Stimulated activated CD4-positive, alpha-beta T cell treated with anti-CD3 and anti-CD28 coated beads, Interleukin-2, amount 100 ng/mL, for 24 hours (primary cell): ENCODE measurements around the gene CYP2A6.
"Not testable (repeated sequence)": the region's sequence is repeated elsewhere in the genome, so short reads cannot be mapped to it uniquely, and the experiment has no call there.

ENCODE experiments used
- DNase-seq, 2 donors: peaks; one replicate each; pipeline ENCODE4 v3.0.0-alpha.2; 2020

The CYP2A6 gene

DNA sequence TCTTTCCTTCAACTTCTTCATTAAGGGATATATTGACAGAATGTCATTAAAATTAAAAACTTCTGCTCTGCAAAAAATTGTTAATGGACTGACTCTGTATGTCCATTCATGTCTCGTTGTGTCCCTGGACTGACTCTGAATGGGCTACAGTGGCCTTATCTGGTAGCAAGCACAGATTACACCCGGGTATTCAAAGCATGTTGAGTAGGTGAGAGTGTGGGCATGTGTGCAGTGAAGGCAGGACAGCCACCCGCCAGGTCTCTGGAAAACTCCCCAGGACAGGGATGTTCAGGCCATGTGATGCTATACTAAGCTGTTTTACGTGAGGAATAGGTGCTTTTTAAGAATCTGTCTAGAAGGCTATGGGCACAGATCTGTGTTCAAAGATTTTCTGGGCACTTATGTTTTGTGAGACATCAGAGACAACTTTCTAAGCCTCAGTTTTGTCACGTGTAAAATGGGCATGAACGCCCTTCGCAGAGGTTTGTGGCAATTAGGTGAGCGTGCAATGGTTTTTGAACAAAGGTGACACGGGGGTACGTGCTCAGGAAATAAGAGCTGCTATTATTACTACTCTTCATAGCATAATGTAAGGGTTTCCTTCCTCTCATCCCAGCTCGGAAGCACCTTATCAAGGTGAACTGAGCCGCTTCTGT is 7.1 kb downstream of the CYP2A6 start:
- not testable (repeated sequence) for DNase-seq

DNA sequence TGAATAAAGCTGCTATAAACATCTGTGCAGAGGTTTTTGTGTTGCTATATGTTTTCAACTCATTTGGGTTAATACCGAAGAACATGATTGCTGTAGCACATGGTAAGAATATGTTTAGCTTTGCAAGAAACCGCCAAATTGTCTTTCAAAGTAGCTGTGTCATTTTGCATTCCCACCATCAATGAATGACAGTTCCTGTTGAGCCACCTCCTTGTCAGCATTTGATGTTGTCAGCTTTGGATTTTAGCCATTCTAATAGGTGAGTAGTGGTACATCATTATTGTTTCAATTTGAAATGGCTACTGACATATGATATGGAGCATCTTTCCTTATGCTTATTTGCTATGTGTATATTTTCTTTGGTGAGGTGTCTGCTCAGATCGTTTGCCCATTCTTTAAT is 8.2 kb downstream of the CYP2A6 start:
- not testable (repeated sequence) for DNase-seq

DNA sequence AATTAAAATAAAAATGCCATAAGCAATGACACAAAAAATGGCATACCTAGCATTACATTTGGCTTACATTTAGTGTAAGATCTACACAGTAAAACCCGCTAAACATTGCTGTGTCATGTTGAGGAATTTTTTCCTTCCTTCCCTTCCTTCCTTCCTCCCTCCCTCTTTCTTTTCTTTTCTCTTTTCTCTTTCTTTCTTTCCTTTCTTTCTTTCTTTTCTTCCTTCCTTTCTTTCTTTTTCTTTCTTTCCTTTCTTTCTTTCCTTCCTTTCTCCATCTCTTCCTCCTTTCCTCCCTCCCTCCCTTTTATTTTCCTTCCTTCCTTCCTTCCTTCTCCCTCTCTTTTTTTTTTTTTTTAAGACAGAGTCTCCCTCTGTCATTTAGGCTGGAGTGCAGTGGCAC is 11.8 kb downstream of the CYP2A6 start:
- not testable (repeated sequence) for DNase-seq

DNA sequence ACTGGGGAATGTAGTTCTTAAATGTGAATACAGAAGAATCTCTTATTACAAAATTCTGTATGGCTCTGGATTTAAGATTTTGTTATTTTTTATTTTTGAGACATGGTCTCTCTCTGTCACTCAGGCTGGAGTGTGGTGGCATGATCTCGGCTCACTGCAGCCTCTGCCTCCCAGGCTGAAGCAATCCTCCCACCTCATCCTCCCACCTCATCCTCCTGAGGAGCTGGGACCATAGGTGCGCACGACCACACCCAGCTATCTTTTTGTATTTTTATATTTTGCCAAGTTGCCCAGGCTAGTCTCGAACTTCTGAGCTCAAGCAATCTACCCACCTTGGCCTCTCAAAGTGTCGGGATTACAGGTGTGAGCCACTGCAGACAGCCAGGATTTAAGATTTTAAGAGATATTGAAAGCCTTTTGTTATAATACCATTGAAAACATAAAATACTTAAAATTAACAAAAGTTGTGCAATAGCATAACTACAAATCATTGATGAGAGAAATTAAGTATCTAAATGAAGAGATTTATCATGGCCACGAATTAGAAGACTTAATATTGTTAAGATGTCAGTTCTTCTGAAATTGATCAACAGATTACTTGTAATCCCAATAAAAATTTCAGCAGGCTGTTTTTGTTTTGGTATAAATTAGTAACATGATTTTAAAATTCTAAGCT is 13.4 kb downstream of the CYP2A6 start:
- DNase-seq = no peak

DNA sequence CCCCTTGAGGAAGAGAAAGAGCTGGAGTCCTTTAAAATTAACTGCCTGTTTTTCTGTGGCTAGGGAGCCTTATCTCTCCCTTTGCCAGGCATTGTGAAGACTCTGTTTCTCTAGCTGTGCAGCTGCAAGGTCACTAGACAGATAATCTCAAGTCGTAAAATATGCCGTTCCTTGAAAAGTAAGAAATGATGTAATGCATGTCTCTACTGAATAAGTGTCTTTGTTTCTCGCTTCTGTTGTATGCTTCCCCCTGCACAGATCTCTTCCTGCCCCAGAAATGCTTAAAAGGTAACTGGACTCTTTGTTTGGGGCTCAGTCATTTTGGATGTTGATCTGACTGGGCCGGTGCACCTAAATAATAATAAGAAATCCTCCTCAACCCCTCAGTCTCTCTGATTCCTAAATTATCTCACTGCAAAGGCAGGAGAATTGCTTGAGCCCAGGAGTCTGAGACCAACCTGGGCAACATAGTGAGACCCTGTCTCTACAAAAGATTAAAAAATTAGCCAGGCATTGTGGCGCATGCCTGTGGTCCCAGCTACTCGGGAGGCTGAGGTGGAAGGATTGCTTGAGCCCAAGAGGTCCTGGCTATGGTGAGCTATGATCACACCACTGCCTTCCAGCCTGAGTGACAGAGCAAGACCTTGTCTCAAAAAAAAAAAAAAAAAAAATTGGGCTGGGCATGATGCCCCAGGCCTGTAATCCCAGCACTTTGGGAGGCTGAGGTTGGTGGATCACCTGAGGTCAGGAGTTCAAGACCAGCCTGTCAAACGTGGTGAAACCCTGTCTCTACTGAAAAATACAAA is 16.3 kb downstream of the CYP2A6 start:
- DNase-seq = not testable (repeated sequence)

DNA sequence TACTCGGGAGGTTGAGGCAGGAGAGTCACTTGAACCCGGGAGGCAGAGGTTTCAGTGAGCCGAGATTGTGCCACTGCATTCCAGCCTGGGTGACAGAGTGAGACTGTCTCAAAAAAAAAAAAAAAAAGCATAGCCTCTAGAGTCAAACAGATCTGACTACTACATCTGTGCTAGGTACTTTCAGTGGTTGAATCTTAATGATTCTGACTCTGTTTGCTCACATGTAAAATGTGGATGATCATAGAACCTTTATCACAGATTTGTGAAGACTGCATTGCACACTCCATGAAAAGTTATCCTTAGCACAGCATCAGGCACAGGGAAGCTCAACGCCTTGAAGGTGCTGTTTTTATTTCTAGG is 17.8 kb downstream of the CYP2A6 start:
- DNase-seq = not testable (repeated sequence)

DNA sequence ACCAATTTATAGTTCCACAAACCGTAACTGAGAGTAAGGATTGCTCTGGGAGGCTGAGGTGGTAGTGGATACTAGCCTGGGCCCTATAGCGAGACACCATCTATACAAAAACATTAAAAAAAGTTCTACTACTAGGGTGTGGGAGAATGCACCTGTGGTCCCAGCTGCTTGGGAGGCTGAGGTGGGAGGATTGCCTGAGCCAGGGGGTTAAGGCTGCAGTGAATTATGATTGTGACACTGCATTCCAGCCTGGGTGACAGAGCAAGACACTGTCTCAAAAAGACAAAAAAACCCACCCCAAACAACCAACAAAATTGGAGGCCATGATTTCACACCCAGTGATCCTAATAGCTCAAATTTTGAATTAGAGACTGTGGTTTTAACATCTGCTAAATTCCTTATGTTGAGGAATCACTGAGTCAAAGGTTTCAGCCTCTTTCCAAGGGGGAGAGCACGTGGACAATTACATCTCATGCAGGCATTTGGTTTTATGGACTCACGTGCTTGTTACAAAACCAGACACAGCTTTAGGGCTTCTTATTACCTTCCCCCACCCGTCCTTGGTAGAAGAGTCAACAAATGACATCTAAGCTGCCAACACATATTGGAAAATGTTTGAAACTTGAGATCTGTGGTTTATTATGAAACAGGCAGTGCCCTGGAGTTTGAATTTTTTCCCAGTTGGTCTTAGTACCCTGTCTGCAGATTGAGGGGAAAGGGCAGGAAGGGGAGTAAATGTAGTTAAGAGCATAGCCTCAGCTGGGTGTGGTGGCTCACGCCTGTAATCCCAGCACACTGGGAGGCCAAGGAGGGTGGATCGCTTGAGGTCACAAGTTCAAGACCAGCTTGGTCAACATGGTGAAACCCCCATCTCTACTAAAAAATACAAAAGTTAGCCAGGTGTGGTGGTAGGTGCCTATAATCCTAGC is 18.5 kb downstream of the CYP2A6 start:
- no peak for DNase-seq

DNA sequence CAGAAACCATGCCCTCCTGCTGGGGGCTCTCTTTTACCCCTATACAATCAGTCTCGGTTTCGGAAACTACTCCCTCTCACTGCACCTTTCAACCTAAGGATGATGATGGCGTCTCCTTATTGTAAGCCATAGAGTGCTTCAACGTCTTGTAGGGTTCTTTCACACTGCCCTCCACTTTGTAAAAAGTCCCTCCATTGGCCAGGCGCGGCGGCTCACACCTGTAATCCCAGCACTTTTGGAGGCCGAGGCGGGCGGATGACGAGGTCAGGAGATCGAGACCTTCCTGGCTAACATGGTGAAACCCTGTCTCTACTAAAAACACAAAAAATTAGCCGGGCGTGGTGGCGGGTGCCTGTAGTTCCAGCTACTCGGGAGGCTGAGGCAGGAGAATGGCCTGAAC is 19.5 kb downstream of the CYP2A6 start:
- DNase-seq = not testable (repeated sequence)

DNA sequence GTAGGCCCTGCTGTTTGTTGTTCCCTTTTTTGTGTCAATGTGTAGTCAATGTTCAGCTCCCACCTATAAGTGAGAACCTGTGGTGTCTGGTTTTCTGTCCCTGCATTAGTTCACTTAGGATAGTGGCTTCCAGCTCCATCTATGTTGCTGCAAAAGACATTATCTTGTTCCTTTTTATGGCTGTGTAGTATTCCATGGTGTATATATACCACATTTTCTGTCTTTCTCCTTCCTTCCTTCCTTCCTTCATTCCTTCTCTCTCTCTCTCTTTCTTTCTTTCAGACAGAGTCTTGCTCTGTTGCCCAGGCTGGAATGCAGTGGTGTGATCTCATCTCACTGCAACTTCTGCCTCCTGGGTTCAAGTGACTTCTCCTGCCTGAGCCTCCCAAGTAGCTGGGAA is 21.0 kb downstream of the CYP2A6 start:
- DNase-seq = no peak

DNA sequence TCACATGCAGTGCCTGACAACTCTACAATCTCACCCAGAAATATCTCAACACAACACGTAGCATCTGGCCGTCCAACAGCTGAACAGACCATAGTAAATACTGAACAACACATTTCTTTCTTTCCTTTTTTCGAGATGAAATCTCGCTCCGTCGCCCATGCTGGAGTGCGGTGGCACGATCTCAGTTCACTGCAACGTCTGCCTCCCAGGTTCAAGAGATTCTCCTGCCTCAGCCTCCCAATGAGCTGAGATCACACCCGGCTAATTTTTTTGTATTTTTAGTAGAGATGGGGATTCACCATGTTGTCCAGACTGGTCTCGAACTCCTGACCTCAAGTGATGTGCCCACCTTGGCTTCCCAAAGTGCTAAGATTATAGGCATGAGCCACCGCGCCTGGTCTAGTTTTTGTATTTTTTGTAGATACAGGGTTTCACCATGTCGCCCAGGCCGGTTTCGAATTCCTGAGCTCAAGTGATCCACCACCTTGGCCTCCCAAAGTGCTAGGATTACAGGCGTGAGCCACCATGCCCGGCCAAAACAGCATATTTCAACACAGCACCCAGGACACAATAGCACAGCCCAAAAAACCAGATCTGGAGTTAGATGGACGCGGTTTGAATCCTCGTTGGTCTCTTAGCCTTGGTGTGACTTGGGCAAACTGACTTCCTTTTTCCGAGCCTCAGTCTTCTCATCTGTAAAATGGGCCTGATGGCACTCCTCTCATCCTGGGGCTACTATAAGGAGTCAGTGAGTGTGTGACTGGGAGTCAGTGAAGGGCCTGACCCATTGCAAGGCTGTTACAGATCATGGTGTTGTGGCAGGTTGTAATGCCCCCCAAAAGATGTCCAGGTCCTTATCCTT is 22.6 kb downstream of the CYP2A6 start:
- DNase-seq = no peak

DNA sequence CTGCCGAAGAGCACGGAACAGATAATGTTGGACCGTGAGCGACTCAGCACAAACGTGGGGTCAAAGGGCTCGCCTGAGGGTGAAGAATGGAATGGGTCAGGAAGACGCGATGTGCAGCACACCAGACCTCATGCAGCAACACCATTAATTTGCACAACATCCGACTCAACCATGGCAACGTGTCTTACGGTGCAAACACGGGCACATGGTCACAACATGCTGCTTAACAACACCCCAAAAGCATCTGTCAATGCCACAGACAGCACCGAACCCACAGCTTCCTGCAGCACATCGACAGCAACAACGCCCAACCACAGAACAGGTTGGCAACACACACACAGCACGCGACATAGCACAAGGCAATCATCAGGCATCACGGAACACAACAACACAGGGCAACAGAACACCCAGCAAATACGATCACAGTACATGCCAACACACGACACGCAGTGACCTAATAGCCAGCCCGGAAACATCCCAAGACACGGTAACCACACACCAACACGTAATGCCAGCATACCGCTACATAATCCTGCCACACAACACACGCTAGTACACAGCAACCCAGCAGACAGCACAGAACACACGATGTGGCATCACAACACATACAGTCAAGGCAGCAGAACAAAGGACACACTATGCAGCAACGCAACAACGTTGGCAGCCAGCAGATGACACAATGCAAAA is 23.4 kb downstream of the CYP2A6 start:
- DNase-seq = peak in 1 of 2 donors; percentile 43

DNA sequence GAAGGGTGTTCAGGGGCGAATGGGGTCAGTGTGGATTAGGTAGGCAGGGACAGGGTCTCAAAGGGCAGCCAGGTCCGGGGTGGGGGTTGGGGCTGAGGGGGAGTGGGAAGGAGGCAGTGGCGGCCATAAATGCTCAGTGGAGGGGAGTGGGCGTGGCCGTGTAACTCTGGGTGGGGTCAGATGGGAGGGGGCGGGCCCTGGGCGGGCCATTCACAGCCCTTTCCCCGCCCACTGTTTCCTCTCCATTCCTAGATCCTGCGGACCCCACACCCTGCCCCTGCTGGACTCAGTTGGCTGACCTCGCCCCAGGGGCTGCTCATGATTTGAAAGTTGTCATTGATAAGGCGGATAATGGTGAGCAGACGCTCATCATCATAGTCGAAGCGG is 23.9 kb downstream of the CYP2A6 start:
- DNase-seq = not testable (repeated sequence)

DNA sequence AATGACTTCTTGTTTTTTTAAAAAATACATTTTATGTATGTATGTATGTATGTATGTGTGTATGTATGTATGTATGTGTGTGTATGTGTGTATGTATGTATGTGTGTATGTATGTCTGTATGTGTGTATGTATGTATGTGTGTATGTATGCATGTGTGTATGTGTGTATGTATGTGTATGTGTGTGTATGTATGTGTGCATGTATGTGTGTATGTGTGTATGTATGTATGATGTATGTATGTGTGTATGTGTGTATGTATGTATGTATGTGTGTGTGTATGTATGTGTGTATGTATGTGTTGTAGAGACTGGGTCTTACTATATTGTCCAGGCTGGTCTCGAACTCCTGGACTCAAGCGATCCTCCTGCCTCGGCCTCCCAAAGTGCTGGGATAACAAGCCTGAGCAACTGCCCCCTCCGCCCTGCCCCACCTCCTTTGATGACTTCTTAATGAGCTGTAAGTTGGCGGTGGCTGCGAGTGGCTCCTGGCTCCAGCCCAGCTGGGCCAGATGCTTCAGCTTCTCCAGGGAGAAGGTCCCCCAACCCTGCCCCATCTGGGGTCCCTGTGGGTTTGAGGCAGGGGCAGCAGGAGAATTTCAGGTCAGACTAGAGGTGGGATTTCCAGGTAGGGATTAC is 24.7 kb downstream of the CYP2A6 start:
- DNase-seq = not testable (repeated sequence)

DNA sequence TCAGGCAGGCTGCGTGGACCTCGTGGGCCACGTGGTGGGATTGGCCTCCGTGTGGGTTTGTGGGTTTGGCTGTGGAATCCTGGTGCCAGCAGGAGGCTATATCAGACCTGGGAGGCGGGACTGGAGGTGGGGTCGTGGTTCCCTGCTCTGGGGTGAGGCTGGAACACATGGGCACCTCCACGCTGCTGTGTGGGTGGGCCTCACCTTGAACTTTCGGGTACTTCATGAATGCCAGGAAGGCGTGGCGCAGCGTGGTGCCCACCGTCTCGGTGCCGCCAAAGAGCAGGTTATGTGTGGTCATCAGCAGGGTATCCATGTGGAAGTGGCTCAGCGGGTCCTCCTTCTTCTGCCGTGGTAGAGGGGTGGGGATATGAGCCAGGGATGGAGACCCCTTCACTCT is 25.3 kb downstream of the CYP2A6 start:
- not testable (repeated sequence) for DNase-seq

DNA sequence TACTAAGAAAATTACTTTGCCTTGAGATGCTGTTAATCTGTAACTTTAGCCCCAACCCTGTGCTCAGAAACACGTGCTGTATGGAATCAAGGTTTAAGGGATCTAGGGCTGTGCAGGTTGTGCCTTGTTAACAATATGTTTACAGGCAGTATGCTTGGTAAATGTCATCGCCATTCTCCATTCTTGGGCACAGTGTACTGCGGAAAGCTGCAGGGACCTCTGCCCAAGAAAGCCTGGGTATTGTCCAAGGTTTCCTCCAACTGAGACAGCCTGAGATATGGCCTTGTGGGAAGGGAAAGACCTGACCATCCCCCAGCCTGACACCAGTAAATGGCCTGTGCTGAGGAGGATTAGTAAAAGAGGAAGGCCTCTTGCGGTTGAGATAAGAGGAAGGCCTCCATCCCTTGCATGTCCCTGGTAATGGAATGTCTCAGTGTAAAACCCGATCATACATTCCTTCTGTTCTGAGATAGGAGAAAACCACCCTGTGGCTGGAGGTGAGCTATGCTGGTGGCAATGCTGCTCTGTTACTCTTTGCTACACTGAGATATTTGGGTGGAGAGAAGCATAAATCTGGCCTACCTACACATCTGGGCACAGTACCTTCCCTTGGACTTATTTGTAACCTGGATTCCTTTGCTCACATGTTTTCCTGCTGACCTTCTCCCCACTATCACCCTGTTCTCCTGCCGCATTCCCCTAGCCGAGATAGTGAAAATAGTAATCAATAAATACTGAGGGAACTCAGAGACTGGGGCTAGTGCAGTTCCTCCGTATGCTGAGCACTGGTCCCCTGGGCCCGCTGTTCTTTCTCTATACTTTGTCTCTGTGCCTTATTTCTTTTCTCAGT is 27.3 kb downstream of the CYP2A6 start:
- not testable (repeated sequence) for DNase-seq

DNA sequence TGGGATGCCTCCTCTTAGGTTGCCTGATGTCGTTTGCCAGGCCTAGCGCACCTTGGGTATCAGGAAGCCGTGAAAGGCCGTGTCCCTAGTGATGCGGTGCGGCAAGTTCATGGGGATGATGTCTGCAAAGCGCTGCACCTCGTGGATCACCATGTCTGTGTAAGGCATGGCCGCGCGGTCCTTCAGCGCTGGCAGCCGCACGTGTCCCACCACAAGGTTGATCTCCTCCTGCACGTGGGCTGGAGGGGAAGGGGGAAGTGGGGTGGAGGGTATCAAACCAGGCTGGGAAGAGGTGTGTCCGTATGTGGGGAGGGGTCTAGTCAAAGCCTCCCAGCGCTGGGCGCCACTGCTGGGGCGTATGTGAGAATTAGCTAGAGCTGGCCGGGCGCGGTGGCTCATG is 28.1 kb downstream of the CYP2A6 start:
- no peak for DNase-seq

DNA sequence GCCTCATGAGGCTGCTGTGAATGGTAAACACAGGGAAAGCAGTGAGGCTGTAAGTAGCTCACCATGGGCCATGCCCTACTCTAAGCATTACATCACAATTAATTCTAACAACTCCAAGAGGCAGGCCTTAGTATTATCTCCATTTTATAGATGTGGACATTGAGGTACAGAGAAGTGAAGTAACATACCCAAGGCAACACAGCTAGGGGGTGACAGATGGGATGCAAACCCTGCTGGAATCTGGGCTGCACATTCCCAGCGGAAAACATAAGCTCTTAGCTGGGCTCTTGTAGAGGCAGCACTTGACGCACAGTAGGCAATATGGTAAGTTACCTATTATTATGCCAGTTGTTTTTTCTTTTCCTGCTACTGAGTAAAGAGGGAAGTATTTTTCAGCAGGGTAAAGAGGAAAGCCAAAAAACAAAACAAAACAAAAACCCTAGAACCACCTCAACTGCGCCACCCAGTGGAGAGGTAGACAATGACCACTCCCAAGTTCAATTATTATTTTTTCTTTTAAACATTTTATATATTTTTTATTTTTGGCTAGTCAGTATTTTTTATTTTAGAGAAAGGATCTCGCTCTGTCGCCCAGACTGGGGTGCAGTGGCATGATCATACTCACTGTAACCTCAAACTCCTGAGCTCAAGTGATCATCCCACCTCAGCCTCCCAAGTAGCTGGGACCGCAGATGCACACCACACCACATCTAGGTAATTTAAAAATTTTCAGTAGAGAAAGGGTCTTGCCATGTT is 30.6 kb downstream of the CYP2A6 start:
- peak; percentile 74 to 78 for DNase-seq

DNA sequence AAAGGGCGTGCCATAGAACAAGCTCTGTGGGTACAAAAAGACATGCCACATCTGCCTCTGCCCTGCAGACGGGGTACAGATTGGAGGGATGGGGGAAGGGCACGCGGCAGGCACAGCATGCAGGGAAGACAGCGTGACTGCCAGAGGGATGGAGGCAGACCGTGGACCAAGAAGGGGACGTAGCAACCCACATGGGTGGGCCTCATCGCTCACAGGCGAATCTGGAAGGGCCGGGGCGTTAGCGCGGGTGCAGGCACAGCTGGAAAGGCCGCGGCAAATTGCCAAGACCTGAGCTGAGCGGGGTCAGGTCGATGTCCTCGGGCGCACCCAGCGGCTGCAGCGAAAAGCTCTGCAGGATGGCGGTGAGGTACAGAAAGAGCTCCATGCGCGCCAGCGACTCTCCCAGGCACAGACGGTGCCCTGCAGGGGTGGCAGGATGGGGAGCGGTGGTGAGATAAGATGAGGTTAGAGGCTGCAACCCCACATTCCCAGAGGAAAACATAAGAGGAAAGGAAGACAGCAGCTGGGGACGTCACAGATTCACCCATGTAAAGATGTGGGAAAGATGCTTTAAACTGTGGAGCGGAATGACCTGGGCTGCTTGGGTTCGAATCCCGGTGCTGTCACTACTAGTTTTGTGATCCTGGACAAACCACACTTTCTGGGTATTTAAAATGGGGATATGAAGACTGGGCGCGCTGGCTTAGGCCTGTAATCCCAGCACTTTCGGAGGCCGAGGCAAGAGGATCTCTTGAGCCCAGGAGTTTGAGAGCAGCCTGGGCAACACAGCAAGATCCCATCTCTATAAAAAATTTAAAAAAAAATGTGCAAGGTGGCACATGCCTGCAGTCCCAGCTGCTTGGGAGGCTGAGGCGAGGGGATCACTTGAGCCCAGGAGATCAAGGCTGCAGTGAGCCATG is 31.5 kb downstream of the CYP2A6 start:
- DNase-seq = peak; percentile 81 to 83
